T-helper 2 cell treated with Interferon-gamma antibody and Interleukin-4, amounts not matched to agents 100 ng/mL and 5 ng/mL, for 36 hours (primary cell): ENCODE data around the gene DEAF1. TPM values are rescaled to one million over a fixed set of nuclear protein-coding genes. Genes with fewer than 3 reads are reported as not detected.
"Not testable (repeated sequence)": the region's sequence is repeated elsewhere in the genome, so short reads cannot be mapped to it uniquely, and the experiment has no call there.

Experiments
- intact Hi-C: fragments of 100-400 bp; cut with micrococcal nuclease; formaldehyde crosslinking; loops from one replicate; pipeline ENCODE4 v1.15.1; 2023
- total RNA-seq: library from RNA; stranded (reverse); gene quantifications from 2 replicates; pipeline ENCODE4 v1.2.3, GENCODE V29; 2022

Gene DEAF1
- total RNA-seq, 1 donor from 2014 or later, result 49.3 TPM

DNA sequence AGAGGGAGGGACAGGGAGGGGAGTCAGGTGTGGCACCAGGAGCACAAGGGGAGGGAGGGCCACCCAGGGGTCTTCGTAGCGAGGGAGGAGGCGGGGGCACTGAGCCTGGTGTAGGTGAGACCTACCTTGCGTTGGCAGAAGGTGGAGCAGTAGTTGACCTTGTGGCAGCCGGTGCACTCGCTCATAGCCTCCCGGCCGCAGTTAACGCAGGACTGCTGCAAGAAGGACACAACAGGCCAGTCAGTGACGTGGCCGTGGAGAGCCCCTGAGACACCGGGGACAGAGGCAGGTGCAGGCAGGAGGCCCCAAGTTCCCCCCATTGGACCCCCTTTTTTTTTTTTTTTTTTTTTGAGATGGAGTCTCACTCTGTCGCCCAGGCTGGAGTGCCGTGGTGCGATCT is 41.2 kb downstream of the DEAF1 start:
- intact Hi-C loops, result no loop called here

DNA sequence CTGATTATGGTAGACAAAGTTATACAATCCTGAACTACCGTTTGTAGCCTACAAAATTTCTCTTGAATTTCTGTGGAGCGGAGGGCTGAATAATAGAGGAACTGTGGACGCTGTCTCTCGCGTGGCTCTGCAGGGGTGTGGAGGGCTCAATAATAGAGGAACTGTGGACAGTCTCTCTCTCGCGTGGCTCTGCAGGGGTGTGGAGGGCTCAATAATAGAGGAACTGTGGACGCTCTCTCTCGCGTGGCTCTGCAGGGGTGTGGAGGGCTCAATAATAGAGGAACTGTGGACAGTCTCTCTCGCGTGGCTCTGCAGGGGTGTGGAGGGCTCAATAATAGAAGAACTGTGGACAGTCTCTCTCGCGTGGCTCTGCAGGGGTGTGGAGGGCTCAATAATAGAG is 41.9 kb downstream of the DEAF1 start:
- intact Hi-C loops, result not testable (repeated sequence)

DNA sequence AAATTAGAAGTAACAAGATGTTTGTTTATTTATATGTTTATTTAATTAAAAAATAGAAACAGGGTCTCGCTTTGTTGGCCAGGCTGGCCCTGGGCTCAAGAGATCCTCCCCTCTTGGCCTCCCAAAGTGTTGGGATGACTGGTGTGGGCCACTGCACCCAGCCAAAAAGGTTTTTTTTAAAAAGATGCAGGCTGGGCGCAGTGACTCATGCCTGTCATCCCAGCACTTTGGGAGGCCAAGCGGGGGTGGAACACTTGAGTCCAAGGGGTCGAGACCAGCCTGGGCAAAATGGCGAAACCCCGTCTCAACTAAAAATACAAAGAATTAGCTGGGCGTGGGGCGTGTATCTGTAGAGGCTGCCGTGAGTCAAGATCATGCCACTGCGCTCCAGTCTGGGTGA is 44.5 kb downstream of the DEAF1 start:
- intact Hi-C loops, result no loop called here

DNA sequence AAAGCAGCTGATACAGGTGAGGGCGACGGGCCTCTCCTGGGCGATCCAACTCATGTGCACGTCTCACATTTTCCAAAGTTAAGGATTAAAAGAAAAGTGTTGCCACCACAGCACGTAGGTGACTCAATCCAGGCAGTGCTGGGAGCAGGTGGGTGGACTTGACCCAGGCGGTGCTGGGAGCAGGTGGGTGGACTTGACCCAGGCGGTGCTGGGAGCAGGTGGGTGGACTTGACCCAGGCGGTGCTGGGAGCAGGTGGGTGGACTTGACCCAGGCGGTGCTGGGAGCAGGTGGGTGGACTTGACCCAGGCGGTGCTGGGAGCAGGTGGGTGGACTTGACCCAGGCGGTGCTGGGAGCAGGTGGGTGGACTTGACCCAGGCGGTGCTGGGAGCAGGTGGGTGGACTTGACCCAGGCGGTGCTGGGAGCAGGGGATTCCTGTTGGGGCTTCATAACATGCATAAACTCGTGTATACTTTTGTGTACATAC is 47.3 kb downstream of the DEAF1 start:
- intact Hi-C loops, result not testable (repeated sequence)

DNA sequence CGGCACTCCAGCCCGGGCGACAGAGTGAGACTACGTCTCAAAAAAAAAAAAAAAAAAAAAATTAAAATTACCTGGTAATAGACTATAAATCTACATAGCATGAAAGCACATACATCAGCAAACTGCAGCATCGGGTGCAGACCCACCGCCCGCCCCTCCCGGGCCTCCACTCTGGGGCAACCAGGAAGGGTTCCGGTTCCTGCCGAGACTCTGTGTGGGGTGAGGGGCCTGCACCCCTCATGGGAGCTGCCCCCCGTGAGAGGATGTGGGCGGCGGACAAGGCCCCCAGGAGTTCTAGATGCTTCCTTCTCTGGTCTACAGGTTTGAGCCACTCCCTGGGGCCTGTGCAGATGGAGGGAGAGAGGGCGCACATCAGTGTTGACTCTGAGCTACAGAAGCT is 48.8 kb downstream of the DEAF1 start:
- intact Hi-C loops, result no loop called here

DNA sequence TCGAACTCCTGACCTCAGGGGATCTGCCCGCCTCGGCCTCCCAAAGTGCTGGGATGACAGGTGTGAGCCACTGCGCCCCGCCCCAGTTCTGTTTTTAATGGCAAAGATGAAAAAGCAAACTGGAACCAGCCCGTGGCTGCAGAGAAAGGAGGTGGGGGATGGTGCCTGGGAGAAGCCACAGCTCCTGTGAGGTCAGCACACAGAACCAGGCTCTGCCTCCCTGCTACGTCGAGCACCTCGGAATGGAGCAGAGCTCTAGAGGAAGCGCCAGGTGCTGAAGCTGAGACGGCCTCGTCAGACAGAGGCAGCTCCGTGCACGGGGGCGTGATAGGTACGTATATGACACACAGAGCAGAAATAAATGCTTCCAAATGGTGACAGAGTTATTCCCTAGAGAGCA is 49.5 kb downstream of the DEAF1 start:
- intact Hi-C loops, result no loop called here

DNA sequence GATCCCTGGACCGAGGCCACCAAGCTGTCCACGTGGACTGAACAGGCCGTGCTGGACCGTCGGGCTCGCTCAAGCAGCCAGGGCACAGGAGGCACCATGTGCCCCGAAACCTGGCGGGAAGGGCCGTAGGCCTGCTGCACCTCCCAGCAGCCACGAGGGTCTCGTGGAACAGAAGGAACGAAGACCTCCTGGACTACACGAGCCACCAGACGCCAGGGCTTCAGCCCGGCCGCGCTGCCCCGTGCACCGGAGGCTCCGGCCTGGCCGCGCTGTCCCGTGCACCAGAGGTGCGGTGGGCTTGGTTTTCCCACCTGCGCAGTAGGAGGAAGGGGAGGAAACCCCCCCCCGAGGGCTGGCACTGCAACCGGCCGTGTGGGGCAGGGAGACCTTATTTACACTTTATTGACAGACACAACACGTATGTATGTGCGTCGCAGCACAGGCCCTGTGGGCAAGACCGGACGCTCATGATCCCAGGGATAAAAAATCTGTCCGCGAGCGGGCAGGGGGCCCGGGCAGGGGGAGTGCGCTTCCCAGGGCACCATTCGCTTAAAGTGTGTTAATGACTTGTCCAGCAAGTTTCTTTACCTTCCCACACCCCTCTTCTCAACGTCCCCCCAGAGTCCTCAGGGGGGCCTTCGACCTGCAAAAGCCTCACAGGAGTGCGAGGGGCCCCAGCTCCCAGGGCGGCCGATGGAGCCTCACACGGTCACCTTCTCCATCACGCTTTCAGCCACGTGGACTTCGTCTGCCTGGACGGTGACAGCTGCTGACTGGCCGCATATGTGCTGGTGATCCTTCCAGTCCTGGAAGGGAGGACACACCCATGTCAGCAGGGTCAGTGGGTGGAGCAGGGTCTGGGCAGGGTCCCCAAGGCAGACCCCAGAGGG is 50.9 kb downstream of the DEAF1 start:
- intact Hi-C loops, result no loop called here

DNA sequence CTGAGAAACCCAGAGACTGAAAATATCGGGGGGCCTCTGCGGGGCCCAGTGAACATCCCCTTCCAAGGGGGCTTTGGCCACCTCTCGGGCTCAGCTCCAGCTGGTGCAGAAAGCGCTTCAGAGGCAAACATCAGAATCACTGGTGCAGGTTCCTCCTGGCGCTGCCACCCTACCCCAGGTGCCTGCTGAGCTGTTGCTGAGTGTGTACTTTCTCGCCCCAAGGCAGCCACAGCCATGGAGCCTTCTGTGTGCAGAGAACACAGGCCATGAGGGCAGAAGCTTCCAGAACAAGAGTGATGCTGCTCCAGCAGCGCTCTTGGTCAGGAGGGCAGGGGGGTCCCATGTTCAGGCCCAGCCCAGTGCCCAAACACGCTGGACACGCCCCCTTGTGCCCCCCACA is 51.7 kb downstream of the DEAF1 start:
- intact Hi-C loops, result no loop called here

DNA sequence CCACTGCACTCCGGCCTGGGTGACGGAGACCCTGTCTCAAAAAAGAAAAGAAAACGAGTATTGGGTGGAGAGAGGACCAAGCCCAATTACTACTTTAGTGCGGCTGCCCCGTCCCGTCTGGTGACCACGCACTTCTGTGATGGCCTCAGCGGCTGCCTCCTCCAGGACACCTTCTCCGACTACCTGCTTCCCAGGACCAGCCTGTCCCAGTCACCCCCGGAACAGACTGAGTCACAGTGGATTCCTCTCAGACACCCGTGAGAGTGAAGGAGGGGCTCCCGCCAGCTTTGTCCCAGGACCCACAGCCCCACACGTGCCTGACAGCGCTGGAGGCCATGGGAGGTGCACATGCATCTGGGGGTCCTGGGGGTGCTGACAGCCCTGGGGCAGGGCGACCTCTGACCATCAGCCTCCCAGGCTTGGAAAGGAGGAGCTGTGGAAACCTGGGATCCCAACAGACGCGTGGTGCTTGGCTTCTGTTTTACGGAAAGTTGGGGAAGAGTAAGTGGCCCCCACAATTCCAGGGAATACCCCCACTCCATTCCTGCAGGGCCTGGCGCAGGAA is 53.1 kb downstream of the DEAF1 start:
- intact Hi-C loops, result no loop called here

DNA sequence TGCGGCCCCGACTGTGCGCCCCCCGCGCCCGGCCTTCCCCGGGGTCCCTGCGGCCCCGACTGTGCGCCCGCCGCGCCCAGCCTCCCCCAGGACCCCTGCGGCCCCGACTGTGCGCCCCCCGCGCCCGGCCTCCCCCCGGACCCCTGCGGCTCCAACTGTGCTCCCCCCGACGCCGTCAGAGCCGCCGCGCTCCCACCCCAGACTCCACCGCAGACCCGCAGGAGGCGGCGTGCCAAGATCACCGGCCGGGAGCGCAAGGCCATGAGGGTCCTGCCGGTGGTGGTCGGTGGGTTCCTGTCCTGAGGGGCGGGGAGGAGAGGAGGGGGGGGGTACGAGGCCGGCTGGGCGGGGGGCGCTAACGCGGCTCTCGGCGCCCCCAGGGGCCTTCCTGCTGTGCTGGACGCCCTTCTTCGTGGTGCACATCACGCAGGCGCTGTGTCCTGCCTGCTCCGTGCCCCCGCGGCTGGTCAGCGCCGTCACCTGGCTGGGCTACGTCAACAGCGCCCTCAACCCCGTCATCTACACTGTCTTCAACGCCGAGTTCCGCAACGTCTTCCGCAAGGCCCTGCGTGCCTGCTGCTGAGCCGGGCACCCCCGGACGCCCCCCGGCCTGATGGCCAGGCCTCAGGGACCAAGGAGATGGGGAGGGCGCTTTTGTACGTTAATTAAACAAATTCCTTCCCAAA is 54.9 kb downstream of the DEAF1 start:
- intact Hi-C loops, result no loop called here

DNA sequence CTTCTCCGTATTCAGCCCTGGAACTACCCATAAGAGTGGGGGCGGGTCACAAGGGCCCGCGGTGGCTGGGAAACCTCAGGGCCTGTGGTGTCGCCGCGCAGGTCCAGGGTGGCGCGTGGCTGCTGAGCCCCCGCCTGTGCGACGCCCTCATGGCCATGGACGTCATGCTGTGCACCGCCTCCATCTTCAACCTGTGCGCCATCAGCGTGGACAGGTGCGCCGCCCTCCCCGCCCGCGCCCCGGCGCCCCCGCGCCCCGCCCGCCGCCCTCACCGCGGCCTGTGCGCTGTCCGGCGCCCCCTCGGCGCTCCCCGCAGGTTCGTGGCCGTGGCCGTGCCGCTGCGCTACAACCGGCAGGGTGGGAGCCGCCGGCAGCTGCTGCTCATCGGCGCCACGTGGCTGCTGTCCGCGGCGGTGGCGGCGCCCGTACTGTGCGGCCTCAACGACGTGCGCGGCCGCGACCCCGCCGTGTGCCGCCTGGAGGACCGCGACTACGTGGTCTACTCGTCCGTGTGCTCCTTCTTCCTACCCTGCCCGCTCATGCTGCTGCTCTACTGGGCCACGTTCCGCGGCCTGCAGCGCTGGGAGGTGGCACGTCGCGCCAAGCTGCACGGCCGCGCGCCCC is 55.6 kb downstream of the DEAF1 start:
- intact Hi-C loops, result no loop called here

DNA sequence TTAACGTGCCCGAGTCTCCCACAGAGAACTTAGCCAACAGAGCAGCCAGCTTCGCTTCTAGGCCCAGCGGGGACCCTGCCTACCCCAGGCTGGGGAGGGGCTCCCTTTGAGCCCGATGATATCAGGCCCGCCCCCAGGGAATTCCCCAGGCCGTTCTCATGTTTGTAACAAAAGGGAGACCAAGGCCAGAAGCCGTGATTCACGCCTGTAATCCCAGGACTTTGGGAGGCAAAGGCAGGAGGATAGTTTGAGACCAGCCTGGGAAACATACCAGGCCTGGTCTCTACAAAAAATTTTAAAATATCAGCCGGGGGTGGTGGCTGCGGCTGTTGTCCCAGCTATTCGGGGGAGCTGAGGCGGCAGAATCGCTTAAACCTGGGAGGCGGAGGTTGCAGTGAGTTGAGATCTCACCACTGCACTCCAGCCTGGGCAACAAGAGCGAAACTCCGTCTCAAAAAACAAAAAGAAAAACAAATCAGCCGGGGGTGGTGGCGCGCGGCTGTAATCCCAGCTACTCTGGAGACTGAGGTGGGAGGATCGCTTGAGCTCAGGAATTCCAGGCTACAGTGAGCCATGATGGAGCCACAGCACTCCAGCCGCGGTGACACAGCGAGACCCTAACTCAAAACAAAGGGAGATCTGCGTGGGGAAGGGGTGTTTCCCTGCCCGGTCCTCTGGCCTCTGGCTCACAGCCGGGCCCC is 56.2 kb downstream of the DEAF1 start:
- intact Hi-C loops, result no loop called here

DNA sequence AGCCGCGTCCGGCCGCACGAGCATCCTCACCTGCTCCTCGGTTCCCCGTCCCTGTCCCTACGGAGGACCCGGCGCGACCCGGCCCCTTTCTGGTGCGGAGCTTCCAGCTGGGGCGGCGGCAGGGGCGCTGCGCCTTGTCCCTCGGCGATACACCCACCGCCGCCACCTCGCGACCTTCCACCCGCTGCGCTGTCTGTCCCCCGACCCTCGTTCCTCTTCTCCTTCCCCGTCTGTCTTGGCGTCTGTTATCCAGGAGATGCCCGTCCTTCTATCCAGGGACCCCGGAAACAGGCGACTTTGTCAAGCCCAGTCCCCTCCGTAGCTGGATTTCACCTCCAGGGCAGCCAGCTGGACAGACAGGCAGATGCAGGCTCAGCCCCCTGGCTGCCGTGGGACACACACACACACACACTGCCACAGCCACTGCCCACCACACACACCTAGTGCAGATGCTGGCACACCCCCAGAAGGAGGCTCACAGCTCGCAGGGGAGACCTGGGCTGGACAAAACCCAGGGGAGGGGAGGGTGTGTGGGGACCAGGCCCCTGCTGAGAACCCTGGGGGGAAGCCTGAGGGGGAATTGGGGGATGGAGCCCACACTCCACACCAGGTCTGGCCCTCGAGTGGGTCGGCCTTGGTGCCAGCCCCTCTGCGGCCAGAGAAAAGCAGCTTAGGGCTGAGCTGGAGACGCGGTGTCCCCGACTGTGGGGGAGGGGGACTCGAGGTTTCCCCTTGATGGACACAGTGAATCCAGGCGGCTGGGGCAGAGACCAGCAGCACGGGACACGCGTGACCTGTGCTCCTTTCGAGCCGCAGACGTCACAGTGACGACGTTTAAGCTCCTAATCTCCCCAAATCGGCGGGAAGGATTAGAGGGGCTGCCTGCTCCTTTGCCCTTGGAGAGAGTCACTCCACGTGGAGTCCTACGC is 57.2 kb downstream of the DEAF1 start:
- intact Hi-C loops, result no loop called here

DNA sequence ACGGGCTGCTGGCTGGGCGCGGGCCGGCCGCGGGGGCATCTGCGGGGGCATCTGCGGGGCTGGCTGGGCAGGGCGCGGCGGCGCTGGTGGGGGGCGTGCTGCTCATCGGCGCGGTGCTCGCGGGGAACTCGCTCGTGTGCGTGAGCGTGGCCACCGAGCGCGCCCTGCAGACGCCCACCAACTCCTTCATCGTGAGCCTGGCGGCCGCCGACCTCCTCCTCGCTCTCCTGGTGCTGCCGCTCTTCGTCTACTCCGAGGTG is 57.8 kb downstream of the DEAF1 start:
- intact Hi-C loops, result no loop called here

DNA sequence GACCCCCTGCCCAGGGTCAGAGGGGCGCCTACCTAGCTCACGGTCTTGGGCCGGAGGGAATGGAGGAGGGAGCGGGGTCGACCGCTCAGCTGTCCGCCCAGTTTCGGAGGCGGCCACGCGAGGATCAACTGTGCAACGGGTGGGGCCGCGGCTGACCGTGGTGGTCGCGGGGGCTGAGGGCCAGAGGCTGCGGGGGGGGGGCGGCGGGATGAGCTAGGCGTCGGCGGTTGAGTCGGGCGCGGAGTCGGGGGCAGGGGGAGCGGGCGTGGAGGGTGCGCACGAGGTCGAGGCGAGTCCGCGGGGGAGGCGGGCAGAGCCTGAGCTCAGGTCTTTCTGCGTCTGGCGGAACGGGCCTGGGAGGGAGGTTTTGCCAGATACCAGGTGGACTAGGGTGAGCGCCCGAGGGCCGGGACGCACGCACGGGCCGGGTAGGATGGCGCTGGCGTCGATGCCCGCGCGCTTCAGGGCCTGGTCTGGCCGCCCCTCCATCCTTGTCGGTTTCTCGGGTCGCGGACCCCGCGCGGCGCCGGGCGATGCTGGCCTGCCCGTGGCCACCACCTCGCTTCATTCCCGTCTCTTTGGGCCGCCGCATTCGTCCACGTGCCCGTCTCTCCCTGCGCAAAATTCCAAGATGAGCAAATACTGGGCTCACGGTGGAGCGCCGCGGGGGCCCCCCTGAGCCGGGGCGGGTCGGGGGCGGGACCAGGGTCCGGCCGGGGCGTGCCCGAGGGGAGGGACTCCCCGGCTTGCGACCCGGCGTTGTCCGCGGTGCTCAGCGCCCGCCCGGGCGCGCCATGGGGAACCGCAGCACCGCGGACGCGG is 58.3 kb downstream of the DEAF1 start, which contains the start of gene DRD4:
Gene DRD4, plus strand, starts transcription at position 759 of the 822 bp plus-strand sequence. Its CDS starts 36 bp downstream, at position 795.
- intact Hi-C loops, result no loop called here

DNA sequence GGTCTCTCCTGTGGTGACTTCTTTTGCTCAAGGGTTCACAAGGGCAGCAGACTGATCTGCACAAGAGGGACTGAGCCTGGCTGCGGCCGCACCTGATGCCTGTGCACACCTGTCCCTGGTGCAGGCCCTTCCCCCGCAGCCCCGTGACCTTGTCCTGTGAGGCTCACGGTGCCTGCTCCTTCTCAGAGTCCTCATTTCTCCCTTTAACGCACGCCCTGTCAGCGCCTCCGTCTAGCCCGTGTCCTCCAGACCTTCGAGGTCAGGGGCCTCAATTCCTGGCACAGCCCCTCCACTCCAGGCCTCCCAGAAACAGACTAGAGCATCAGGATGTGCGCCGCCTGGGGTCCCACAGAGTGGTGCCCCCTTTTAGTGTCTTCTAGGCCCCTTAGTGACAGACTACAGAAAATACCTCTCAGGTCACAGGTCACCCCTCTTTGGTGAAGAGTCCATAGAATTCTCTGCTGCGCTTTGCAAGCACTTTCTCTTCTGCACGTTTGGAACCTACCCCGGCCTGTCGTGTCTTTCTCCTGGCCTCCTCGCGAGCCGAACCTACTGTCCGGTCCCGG is 59.0 kb downstream of the DEAF1 start:
- intact Hi-C loops, result no loop called here

DNA sequence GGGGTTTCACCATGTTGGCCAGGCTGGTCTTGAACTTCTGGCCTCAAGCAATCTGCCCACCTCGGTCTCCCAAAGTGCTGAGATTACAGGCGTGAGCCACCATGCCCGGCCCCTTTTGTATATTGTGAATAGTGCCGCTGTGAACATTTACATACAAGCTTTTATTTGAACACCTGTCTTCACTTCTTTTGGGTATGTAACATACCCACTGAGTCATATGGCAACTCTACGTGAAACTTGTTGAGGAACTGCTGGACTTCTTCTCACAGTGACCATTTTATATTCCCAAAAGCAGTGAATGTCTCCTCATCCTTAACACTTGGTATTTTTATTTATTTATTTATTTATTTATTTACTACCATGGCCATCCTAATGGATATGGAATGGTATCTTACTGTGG is 64.2 kb downstream of the DEAF1 start:
- intact Hi-C loops, result no loop called here

DNA sequence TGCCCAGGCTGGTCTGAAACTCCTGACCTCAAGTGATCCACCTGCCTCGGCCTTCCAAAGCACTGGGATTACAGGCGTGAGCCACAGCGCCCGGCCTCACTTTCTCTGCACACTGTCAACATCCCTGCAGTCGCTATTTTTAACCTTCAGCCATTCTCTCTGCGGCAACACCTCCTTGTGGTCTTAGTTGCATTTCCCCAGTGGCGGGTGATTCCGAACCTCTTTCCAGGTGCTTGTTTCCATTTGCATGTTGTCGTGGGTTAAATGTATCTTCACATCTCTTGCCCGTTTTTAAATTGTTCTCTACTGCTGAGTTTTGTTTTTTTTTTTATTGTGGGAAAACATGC is 65.8 kb downstream of the DEAF1 start:
- intact Hi-C loops, result no loop called here

DNA sequence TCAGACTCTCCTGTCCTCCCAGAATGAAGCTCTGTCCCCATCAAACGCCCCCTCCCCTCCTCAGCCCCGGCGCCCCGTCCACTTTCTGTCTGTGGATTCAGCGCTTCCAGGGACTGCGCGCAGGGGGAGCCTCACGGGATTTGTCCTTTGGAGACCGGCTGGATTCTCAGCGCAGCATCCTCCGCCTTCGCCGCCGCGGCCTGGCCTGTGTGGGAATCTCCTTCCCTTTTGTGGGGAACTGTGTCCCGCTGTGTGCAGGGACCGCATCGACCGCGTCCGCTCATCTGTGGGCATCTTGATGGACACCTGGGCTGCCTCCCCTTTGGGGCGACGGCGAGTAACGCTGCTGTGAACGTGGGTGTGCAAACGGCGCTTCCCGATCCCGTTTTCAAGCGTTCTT is 67.0 kb downstream of the DEAF1 start:
- intact Hi-C loops, result no loop called here

DNA sequence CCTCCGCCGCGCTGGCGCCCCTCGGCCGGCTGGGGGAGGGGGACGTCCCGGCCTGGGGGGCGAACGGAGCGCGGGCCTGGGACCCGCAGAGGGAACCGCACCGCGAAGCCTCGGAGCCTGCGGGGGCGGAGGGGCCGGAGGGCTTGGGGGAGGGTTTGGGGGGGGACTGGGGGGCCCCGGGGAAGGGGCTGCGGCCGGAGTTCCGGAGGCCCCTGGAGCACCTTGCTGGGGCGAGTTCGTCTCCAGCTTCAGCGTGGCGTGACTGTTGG is 67.8 kb downstream of the DEAF1 start:
- intact Hi-C loops, result no loop called here
